GM12878 (cell line): Measurements from ENCODE around the gene CCDC3. TPM values are rescaled to one million over a fixed set of nuclear protein-coding genes. Genes with fewer than 3 reads are reported as not detected.

Experiments used
- ATAC-seq: fragments of 200-7000 bp; cut with Tn5 transposase; 3 replicates; pipeline ENCODE4 v1.9.1; 2020; ENCODE audit warnings: mild to moderate bottlenecking, moderate library complexity
- BruUV-seq: library from RNA; stranded (reverse); fragments of 400-500 nt; replicated peaks from 2 replicates; lab custom pipeline; 2021; lab: Mats Ljungman, UMichigan
- CTCF ChIA-PET: fragments of 300-600 bp; sonication (Branson Sonifier 250); formaldehyde crosslinking; extraction: SDS; loops from one replicate; lab custom pipeline; 2021; ENCODE audit warnings: inconsistent platforms; lab: Yijun Ruan, JAX
- POLR2A ChIA-PET: fragments of 350-600 bp; formaldehyde crosslinking; extraction: SDS; loops from one replicate; lab custom pipeline; 2021; ENCODE audit warnings: inconsistent platforms; lab: Charles Lee
- RAD21 ChIA-PET: fragments of 300-600 bp; sonication (Branson Sonifier 250); formaldehyde crosslinking; loops from one replicate; lab custom pipeline; 2023; ENCODE audit warnings: antibody characterized with exemption; ENCODE audit not compliant: unreplicated experiment; lab: Charles Lee
- SMC1A ChIA-PET: fragments of 300-600 bp; sonication (Branson Sonifier 250); formaldehyde crosslinking; loops from one replicate; lab custom pipeline; 2023; ENCODE audit not compliant: unreplicated experiment, uncharacterized antibody; lab: Charles Lee
- DNase-seq: peaks from one replicate; pipeline ENCODE4 v3.0.0-alpha.2; 2011; ENCODE audit warnings: low read depth, low spot score
- FAIRE-seq: peaks from 3 replicates; lab custom pipeline; 2011; peaks lifted over from hg19 to GRCh38; lab: Jason Lieb, UNC
- H2AFZ ChIP-seq: 2 replicates; pipeline ENCODE4 v1.6.0; 2011; ENCODE audit warnings: low read depth, low read length, control low read depth; ENCODE audit not compliant: control insufficient read depth
- H3K27ac ChIP-seq: 2 replicates; pipeline ENCODE4 v1.5.1; 2011; ENCODE audit warnings: control low read depth; ENCODE audit not compliant: control insufficient read depth, insufficient read depth
- H3K27me3 ChIP-seq, 2 experiments: replicated peaks in 1 of 2; 2 replicates each; pipeline versions ENCODE4 v1.6.0 to v1.6.1; 2011; ENCODE audit warnings: low read length in 1 of 2; ENCODE audit not compliant: control insufficient read depth in 2 of 2, insufficient read depth in 2 of 2
- H3K36me3 ChIP-seq, 2 experiments: 2 replicates each; pipeline ENCODE4 v1.5.1; 2011; ENCODE audit warnings: low read length in 1 of 2; ENCODE audit not compliant: control insufficient read depth in 2 of 2, insufficient read depth in 2 of 2
- H3K4me1 ChIP-seq: 2 replicates; pipeline ENCODE4 v1.6.1; 2011; ENCODE audit warnings: mild to moderate bottlenecking, low read length, moderate library complexity, mixed read lengths; ENCODE audit not compliant: control insufficient read depth, insufficient read depth
- H3K4me2 ChIP-seq: 2 replicates; pipeline ENCODE4 v1.6.0; 2011; ENCODE audit warnings: control low read depth; ENCODE audit not compliant: control insufficient read depth, insufficient read depth
- H3K4me3 ChIP-seq: fragments of 200-600 bp; sonication (generic); 2 replicates; pipeline ENCODE4 v1.5.1; 2016
- H3K79me2 ChIP-seq: 2 replicates; pipeline ENCODE4 v1.6.0; 2011; ENCODE audit warnings: low read length; ENCODE audit not compliant: control insufficient read depth, insufficient read depth
- H3K9ac ChIP-seq: 2 replicates; pipeline ENCODE4 v1.8.0; 2011; ENCODE audit warnings: low read length, control low read depth, mixed read lengths; ENCODE audit not compliant: control insufficient read depth, insufficient read depth
- H3K9me3 ChIP-seq: replicated peaks from 3 replicates; pipeline ENCODE4 v1.5.1; 2011; ENCODE audit warnings: mild to moderate bottlenecking, low read length; ENCODE audit not compliant: control insufficient read depth, insufficient read depth
- H4K20me1 ChIP-seq: 2 replicates; pipeline ENCODE4 v1.6.0; 2011; ENCODE audit not compliant: control insufficient read depth, insufficient read depth
- ATF3 ChIP-seq: IDR thresholded peaks from 2 replicates; pipeline ENCODE4 v1.6.1; 2011; ENCODE audit warnings: low read depth, mild to moderate bottlenecking, low read length, moderate library complexity, borderline replicate concordance; ENCODE audit errors: extremely low read depth
- CTCF ChIP-seq, 3 experiments: IDR thresholded peaks in 2 of 3; conservative IDR thresholded peaks in 1 of 3; 2 replicates each; pipeline ENCODE4 v1.5.1; 2011; ENCODE audit warnings: low read depth in 3 of 3, low read length in 3 of 3, mild to moderate bottlenecking in 3 of 3, control low read depth in 2 of 3, moderate library complexity in 2 of 3, inconsistent platforms in 1 of 3, mixed read lengths in 1 of 3; ENCODE audit not compliant: control insufficient read depth in 2 of 3, insufficient read depth in 1 of 3; ENCODE audit errors: extremely low read depth in 1 of 3
- ELK1 ChIP-seq: IDR thresholded peaks from 2 replicates; pipeline ENCODE4 v1.6.1; 2012; ENCODE audit warnings: low read depth, low read length, improper control_type of control experiment
- ZNF24 ChIP-seq: fragments of 450-650 bp; IDR thresholded peaks from 2 replicates; pipeline ENCODE4 v1.6.1; 2017; ENCODE audit warnings: antibody characterized with exemption, mild to moderate bottlenecking
- WGBS: methylation state at CpG from one replicate; pipeline ENCODE4 v1.1.6; 2016; ENCODE audit warnings: low lambda C conversion rate; ENCODE audit not compliant: insufficient replicate concordance, insufficient coverage; ENCODE audit errors: missing lambda C conversion rate; 5-methylcytosine and 5-hydroxymethylcytosine counted together
- in situ Hi-C: fragments of 300-500 bp; cut with MboI; formaldehyde crosslinking; loops from 9 replicates; pipeline ENCODE4 v1.14.3; 2018; ENCODE audit warnings: mixed read lengths
- intact Hi-C: fragments of 100-400 bp; cut with micrococcal nuclease; formaldehyde crosslinking; loops from one replicate; pipeline ENCODE4 v1.14.2; 2022; ENCODE audit not compliant: unreplicated experiment
- polyA plus RNA-seq, 11 experiments: library from polyadenylated mRNA; depleted of rRNA in 4 of 11; unstranded in 6 of 11; stranded (reverse) in 5 of 11; fragments of >200 nt; fragmentation: Nextera tagmentation in 4 of 11; fragmentation: Illumina TruSeq in 1 of 11; extraction: Ambion mirVana in 4 of 11; extraction: Trizol in 1 of 11; gene quantifications; 1 replicate in 1 of 11; 2 replicates in 10 of 11; pipeline versions ENCODE4 v1.2.1 to v1.2.3, GENCODE V29; 2011 to 2016; ENCODE audit warnings: inconsistent platforms in 2 of 11, missing spikeins in 2 of 11, low read depth in 1 of 11
- total RNA-seq, 4 experiments: library from RNA; depleted of rRNA in 3 of 4; stranded (reverse); fragments of >200 nt in 3 of 4; fragmentation: Illumina TruSeq in 1 of 4; extraction: Trizol in 1 of 4; gene quantifications; 2 replicates each; pipeline versions ENCODE4 v1.2.1 to v1.2.3, GENCODE V29; 2013 to 2021
- TF ChIP-seq, protein P1 (sequence below): fragments of 450-650 bp; IDR thresholded peaks from 2 replicates; pipeline ENCODE4 v1.6.1; 2017; ENCODE audit warnings: low read depth, mild to moderate bottlenecking, moderate library complexity

CCDC3 gene
- total and polyA plus RNA-seq, 10 of the 15 experiments (the other 5 are each of a cell fraction or from before 2014, with no cell fraction given) = 0.08 TPM; not detected in 9

DNA sequence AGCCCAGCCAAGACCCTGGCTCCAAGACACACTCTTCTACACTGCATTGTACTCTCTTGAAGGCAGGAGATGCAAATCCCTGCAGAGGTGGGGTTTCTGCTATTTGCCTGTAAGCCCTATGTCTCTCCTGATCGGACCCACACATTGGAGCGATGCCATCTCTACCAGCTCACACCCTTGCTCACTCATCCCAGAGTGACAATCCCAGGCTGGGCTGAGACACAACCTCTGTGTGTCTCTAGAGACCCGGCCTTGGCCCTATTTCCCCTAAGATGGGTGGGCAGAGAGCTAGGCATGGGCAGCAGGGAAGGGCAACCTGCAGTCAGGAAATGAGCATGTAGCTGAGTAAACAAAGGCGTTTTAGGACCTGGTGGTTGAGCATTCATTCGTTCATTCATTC is 25.6 kb downstream of the CCDC3 start:
- DNase-seq (no peak), ATAC-seq (no peak), FAIRE-seq (no peak)
- Histone ChIP-seq H3K4me1 (no peaks in the 10 kb centered on the region), H3K36me3 (no peaks in the 10 kb centered on the region), H3K4me2 (no peak overlapping the region), H3K4me3 (no peak overlapping the region), H4K20me1 (no peaks in the 10 kb centered on the region), H3K79me2 (no peaks in the 10 kb centered on the region), H3K9ac (no peak overlapping the region), H3K9me3 (no peaks in the 10 kb centered on the region), H2AFZ (no peak overlapping the region), H3K27ac (no peak overlapping the region), H3K27me3 (peaks cover 0 to 3% of the 10 kb centered on the region in 2 experiments; a peak in 2 of 4 replicates)
- TF ChIP-seq ELK1 (no peak), ZNF24 (peak; percentile 22; the same call in 1 of the 2 replicates)
- TF ChIP-seq, protein P1, sequence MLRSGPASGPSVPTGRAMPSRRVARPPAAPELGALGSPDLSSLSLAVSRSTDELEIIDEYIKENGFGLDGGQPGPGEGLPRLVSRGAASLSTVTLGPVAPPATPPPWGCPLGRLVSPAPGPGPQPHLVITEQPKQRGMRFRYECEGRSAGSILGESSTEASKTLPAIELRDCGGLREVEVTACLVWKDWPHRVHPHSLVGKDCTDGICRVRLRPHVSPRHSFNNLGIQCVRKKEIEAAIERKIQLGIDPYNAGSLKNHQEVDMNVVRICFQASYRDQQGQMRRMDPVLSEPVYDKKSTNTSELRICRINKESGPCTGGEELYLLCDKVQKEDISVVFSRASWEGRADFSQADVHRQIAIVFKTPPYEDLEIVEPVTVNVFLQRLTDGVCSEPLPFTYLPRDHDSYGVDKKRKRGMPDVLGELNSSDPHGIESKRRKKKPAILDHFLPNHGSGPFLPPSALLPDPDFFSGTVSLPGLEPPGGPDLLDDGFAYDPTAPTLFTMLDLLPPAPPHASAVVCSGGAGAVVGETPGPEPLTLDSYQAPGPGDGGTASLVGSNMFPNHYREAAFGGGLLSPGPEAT = no peak
- BruUV-seq = no TSS peak
- WGBS = 0% methylated on average over 5 of the region's 5 CpGs
- ChIA-PET CTCF (no interaction called here), POLR2A (no interaction called here), SMC1A (no interaction called here), RAD21 (no interaction called here)
- intact Hi-C loops (no loop called here), in situ Hi-C loops (no loop called here)

- FAIRE-seq = no peak
- WGBS = 22% methylated on average over 3 of the region's 3 CpGs
- in situ Hi-C loops = no loop called here
Observed at GRCh38 chr10:12975266-12975665, 26.2 kb downstream of the CCDC3 start.

More at GRCh38 chr10:12975266-12975665, 26.2 kb downstream of the CCDC3 start:
- ChIA-PET CTCF (interaction anchor here (0.9 kb wide), 1 partner anchor 1193 kb away, joined by 3 read pairs; no protein-coding TSS in a partner anchor), POLR2A (no interaction called here), SMC1A (no interaction called here), RAD21 (no interaction called here)
- H2AFZ ChIP-seq = no peak overlapping the region
- no peaks in the 10 kb centered on the region for H3K4me1 ChIP-seq
- H3K9ac ChIP-seq = no peak overlapping the region
- no peak for DNase-seq
- ATAC-seq = no peak
- H3K27me3 ChIP-seq = peaks cover 0 to 3% of the 10 kb centered on the region in 2 experiments; a peak in 2 of 4 replicates
- no TSS peak for BruUV-seq
- intact Hi-C loops = no loop called here
- TF ChIP-seq ATF3 (no peak), CTCF (IDR thresholded peaks at IDR 0.05 in 2 of 3, conservative IDR thresholded peaks at IDR 0.05 in 1 of 3; ENCODE audit: control insufficient read depth in 2 of 3, extremely low read depth in 1 of 3, insufficient read depth in 1 of 3, low read depth in 3 of 3, low read length in 3 of 3) (0 out of 6 replicates have a peak, but pooled peaks of 2 of the 3 experiments have one; percentile 3)
- no peaks in the 10 kb centered on the region for H4K20me1 ChIP-seq
- no peak overlapping the region for H3K4me3 ChIP-seq
- H3K4me2 ChIP-seq = no peak overlapping the region
- H3K79me2 ChIP-seq = no peaks in the 10 kb centered on the region
- H3K9me3 ChIP-seq = no peaks in the 10 kb centered on the region
- H3K36me3 ChIP-seq = no peaks in the 10 kb centered on the region
- no peak overlapping the region for H3K27ac ChIP-seq
